ENCODE data around the gene KLHL17.

The KLHL17 gene

GRCh38 chr1:960363-961131 is at the start of gene KLHL17:
Gene KLHL17 (plus strand): TSS chr1:960584. CDS start chr1:960694, 110 bp downstream.
- DNase-seq: no peak

GRCh38 chr1:910881-911721 is 49.3 kb upstream of the KLHL17 start:
- no peak for DNase-seq

GRCh38 chr1:911875-912739 is 48.3 kb upstream of the KLHL17 start:
- no peak for DNase-seq

GRCh38 chr1:912740-913301 is 47.6 kb upstream of the KLHL17 start:
- no peak for DNase-seq

- no peak for DNase-seq
Measured at GRCh38 chr1:913491-914130, 46.8 kb upstream of the KLHL17 start.

- no peak for DNase-seq
Measured at GRCh38 chr1:914131-914890, 46.1 kb upstream of the KLHL17 start.

- no peak for DNase-seq
Measured at GRCh38 chr1:914891-915280, 45.5 kb upstream of the KLHL17 start.

GRCh38 chr1:915295-916172 is 44.9 kb upstream of the KLHL17 start:
- no peak for DNase-seq

- DNase-seq: no peak
Measured at GRCh38 chr1:916173-917075, 44.0 kb upstream of the KLHL17 start.

GRCh38 chr1:917076-917459 is 43.3 kb upstream of the KLHL17 start:
- DNase-seq: no peak

GRCh38 chr1:917466-918091 is 42.8 kb upstream of the KLHL17 start:
- no peak for DNase-seq

- DNase-seq: no peak
Measured at GRCh38 chr1:918353-918752, 42.0 kb upstream of the KLHL17 start.

- no peak for DNase-seq
Measured at GRCh38 chr1:918843-919242, 41.5 kb upstream of the KLHL17 start.

- DNase-seq: no peak
Measured at GRCh38 chr1:919271-919872, 41.0 kb upstream of the KLHL17 start.

GRCh38 chr1:920010-920409 is 40.4 kb upstream of the KLHL17 start:
- DNase-seq: no peak

- no peak for DNase-seq
Measured at GRCh38 chr1:920521-920920, 39.9 kb upstream of the KLHL17 start.

- no peak for DNase-seq
Measured at GRCh38 chr1:921011-921837, 39.2 kb upstream of the KLHL17 start.

All from NCI-H1436 treated with DMSO at 0.1 percent for 48 hours (cell line).